HG03460 (cell line): Measurements from ENCODE around the gene RGS9.

ENCODE experiments used
- ATAC-seq: cut with Tn5 transposase; IDR thresholded peaks from one replicate; pipeline ENCODE4 v1.9.1; 2021; ENCODE audit not compliant: unreplicated experiment

Gene RGS9

DNA sequence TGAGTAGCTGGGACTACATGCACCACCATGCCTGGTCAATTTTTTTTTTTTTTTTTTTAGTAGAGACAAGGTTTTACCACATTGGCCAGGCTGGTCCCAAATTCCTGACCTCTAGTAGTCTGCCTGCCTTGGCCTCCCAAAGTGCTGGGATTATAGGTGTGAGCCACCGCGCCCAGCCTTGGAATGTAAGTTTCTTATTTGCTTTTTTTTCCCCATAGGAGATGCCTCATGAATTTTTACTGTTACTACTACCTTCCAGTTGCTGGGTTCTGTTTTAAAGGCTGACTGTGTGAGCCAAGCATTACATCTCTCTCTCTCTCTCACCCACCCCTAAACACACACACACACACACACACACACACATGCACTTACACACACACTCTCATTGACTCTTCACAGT, 112.6 kb downstream of the RGS9 start:
- no peak for ATAC-seq

DNA sequence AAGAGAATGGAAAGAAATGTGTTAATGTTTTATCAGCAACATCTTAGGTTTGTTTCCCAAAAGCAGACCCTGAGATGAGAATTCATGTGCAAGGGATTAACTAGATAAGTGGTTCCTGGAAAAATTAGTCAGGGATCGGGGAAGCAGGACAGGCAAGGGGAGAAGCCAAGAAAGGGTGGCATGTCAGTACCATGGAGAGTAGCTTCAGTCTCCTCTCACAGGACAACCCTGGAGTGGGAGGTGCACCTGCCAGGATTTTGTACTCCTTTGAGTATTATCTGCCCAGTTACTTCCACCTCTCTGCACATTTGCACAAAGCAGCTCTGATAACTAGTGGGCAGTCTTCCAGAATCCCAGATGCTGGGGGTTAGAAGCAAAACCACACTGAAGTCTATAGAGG, 117.0 kb downstream of the RGS9 start:
- no peak for ATAC-seq

DNA sequence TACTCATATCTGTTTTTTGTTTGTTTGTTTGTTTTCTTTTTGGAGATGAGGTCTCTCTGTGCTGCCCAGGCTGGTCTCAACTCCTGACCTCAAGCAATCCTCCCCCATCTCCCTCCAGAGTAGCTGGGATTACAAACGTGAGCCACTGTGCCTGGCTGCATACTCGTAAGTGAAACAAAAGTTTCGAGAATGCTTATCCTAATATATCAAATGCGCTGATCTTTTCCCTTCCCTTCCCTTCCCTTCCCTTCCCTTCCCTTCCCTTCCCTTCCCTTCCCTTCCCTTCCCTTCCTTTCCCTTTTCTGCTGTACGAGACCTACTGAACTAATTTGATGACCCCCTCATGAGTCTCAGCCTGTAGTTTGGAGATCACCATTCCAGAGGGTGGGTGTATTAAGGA, 122.1 kb downstream of the RGS9 start:
- no peak for ATAC-seq

DNA sequence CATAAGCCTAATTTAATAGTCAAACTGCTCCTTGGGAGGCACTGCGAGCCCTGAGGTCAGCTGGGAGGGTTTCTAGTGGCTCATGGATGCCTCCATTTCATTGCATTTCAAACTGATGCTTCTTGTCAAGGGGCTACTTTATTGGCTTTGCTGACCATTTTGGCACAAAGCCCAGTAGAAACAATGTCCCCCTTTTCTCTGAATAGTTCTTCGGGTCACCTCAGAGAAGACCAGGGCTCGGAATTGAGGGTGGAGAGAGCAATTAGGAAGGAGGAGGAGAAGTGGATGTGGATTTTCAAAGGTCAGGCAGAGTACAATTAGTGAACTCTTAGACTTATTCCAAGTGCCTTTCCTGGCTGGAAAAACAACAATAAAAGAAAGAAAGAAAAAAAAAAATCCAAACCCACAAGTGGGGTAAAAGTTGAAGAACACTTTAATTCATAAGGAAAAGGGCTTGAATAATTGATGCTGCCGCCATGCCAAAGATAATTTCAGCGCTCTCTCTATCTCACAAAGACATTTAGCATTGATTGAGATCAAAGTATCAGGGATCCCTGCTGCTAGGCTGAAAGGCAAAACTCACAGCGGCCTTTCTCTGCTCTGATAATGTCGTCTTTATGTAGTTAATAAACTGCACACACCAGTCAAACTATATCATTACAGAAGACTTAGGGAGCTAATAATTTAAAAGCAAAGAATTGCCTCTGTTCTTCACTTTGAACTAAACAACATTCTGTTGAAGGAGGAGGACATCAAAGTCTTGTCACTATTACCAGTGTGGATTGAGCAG, 122.7 kb downstream of the RGS9 start:
- no peak for ATAC-seq

DNA sequence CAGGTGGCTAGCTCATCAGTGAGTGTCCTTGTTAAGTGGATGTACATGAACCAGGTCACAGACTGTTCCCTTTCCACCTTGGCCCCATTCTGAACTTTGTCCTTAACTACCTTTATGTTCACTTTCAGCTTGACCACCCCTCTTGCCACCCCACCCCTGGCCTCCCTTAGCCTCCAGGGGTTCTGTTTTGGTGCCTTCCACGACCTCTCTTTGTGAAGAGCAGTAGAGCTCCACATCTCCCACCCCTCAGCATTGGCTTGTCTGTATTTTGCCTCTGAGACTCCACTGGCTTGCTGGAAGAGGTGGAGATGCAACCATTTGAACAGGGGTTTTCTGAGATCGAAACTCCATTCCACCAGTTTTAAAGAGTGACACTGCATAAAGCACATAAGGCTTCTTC, 123.5 kb downstream of the RGS9 start:
- ATAC-seq: no peak

- no peak for ATAC-seq
Measured at GRCh38 chr17:65261152-65261551, 124.0 kb downstream of the RGS9 start.

GRCh38 chr17:65261682-65262636, 124.8 kb downstream of the RGS9 start:
- ATAC-seq: no peak

DNA sequence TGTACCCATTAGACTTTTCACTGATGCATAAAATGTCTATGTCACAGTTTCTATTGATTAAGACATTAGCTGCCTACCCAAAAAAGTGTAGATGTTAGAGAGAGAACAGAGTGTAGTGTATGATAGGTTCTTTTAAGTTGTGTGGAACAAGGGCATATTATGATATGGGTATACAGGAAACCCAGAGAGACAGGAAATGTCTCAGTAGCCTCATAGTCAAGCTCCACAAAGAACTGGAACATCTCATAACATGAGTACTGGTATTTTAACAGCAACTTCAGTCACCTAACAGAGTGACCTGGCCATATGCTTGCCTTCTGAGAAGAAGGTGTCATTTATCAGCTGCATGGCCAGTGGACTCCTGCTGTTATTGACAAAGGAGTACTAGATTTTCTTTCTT, 128.1 kb downstream of the RGS9 start:
- no peak for ATAC-seq

- no peak for ATAC-seq
Measured at GRCh38 chr17:65268832-65269231, 131.7 kb downstream of the RGS9 start.

DNA sequence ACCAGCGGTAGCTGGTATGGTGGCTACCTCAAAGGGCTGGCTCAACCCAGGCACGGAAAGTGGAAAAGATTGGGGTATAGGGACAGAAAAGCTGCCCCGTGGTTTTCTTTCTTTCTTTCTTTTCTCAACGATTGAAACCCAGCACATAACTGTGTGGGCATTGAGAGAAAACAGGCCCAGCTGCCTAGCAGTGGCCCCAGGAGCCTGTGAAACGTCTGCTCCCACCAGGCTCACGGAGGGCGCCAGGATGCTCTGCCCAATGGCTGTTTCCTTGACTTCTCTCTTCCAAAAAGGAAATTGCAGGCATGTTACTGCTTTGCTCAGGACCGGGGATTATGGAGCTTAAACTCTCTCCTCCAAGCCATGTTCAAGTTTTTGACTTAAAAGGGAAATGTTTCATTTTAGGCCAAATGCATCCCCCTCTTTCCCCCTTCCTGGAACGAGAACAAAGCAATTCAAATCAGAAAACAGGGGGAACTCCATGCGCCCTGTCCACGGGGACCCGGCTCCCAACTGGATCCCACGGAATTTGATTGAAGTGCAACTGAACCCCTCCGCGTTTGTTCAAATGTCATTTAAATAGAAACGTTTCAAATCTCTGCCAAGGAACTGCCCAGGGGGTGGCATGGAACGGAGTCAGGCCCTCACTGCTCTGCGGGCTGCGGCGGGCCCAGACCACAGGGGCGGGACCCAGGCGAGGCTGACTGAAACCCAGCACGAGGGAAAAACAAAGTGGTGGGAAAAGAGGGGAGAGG, 133.5 kb downstream of the RGS9 start:
- no peak for ATAC-seq

DNA sequence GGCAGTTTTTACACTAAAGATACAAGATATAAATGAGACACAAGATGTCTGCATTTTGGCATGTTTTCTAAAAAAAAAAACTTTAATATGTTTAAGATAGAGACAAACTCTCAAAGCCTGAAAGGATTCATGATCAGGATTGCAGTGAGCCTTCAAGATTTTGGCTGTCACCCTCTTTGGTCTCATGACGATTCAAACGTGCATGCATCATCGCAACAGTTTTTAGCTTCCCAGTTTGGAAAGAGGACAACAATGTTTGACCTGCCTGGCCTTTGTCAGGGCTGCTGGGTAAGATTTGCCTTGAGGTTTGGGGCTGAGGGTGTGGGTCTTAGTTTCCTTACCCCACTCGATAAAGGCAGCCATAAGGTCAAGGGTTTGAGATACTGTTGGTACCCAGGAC, 134.1 kb downstream of the RGS9 start:
- no peak for ATAC-seq
